HepG2 (cell line): ENCODE data around the gene FAAP20. TPM values are rescaled to one million over a fixed set of nuclear protein-coding genes. Genes with fewer than 3 reads are reported as not detected.

Experiments used
- ARNTL ChIP-seq: sonication (generic); formaldehyde crosslinking; IDR thresholded peaks from 2 replicates; pipeline ENCODE4 v1.4.0; 2020; ENCODE audit warnings: mild to moderate bottlenecking, missing genetic modification reagents
- BORCS8-MEF2B ChIP-seq: sonication (generic); formaldehyde crosslinking; IDR thresholded peaks from 2 replicates; pipeline ENCODE4 v1.8.0; 2022; ENCODE audit warnings: mild to moderate bottlenecking, missing genetic modification reagents
- ELF3 ChIP-seq: IDR thresholded peaks from 2 replicates; pipeline ENCODE4 v1.6.1; 2016; ENCODE audit warnings: missing genetic modification reagents, missing compliant biosample characterization
- ERF ChIP-seq: IDR thresholded peaks from 2 replicates; pipeline ENCODE4 v1.6.1; 2018; ENCODE audit warnings: missing biosample characterization, missing genetic modification reagents
- FOSL2 ChIP-seq: sonication (generic); formaldehyde crosslinking; IDR thresholded peaks from 2 replicates; pipeline ENCODE4 v1.4.0; 2020; ENCODE audit warnings: missing genetic modification reagents
- HMG20A ChIP-seq: IDR thresholded peaks from 2 replicates; pipeline ENCODE4 v1.6.1; 2016; ENCODE audit warnings: borderline replicate concordance
- KDM3A ChIP-seq: IDR thresholded peaks from 2 replicates; pipeline ENCODE4 v1.6.1; 2018; ENCODE audit warnings: low read depth, missing compliant biosample characterization
- NCOA2 ChIP-seq: sonication (generic); formaldehyde crosslinking; IDR thresholded peaks from 2 replicates; pipeline ENCODE4 v1.8.0; 2022; ENCODE audit warnings: inconsistent platforms
- NKX3-1 ChIP-seq: sonication (generic); formaldehyde crosslinking; IDR thresholded peaks from 2 replicates; pipeline ENCODE4 v1.5.0; 2020; ENCODE audit warnings: missing genetic modification reagents
- NR2F2 ChIP-seq: IDR thresholded peaks from 2 replicates; pipeline ENCODE4 v1.6.1; 2012; ENCODE audit warnings: low read depth, inconsistent platforms, borderline replicate concordance
- PHF21A ChIP-seq: sonication (generic); formaldehyde crosslinking; IDR thresholded peaks from 2 replicates; pipeline ENCODE4 v1.5.0; 2020; ENCODE audit warnings: mild to moderate bottlenecking, missing genetic modification reagents
- PITX1 ChIP-seq: sonication (generic); formaldehyde crosslinking; IDR thresholded peaks from 2 replicates; pipeline ENCODE4 v1.5.1; 2020; ENCODE audit warnings: mild to moderate bottlenecking, missing genetic modification reagents
- PTBP1 ChIP-seq: fragments of 200-400 bp; formaldehyde crosslinking; IDR thresholded peaks from 2 replicates; pipeline ENCODE4 v1.6.1; 2018; ENCODE audit warnings: low read length, low read depth; ENCODE audit not compliant: poor library complexity, severe bottlenecking
- SMARCC2 ChIP-seq: fragments of 450-650 bp; IDR thresholded peaks from 2 replicates; pipeline ENCODE4 v1.6.1; 2017; ENCODE audit warnings: antibody characterized with exemption, mild to moderate bottlenecking
- TGIF2 ChIP-seq: IDR thresholded peaks from 2 replicates; pipeline ENCODE4 v1.6.1; 2016; ENCODE audit warnings: control low read depth, missing compliant biosample characterization
- ZFP37 ChIP-seq: sonication (generic); formaldehyde crosslinking; IDR thresholded peaks from 2 replicates; pipeline ENCODE4 v1.4.0; 2020; ENCODE audit warnings: missing genetic modification reagents, borderline replicate concordance
- ZNF274 ChIP-seq: sonication (generic); formaldehyde crosslinking; IDR thresholded peaks from 2 replicates; pipeline ENCODE4 v1.5.1; 2020; ENCODE audit warnings: mild to moderate bottlenecking, missing genetic modification reagents
- ZNF33B ChIP-seq: sonication (generic); formaldehyde crosslinking; IDR thresholded peaks from 2 replicates; pipeline ENCODE4 v1.5.1; 2020; ENCODE audit warnings: mild to moderate bottlenecking, missing genetic modification reagents
- ZNF577 ChIP-seq: sonication (generic); formaldehyde crosslinking; IDR thresholded peaks from 2 replicates; pipeline ENCODE4 v1.4.0; 2020; ENCODE audit warnings: mild to moderate bottlenecking, low read depth, missing genetic modification reagents, borderline replicate concordance
- ZNF746 ChIP-seq: sonication (generic); formaldehyde crosslinking; IDR thresholded peaks from 2 replicates; pipeline ENCODE4 v1.8.0; 2022; ENCODE audit warnings: mild to moderate bottlenecking, missing genetic modification reagents
- ZNF776 ChIP-seq: sonication (generic); formaldehyde crosslinking; IDR thresholded peaks from 2 replicates; pipeline ENCODE4 v1.4.0; 2020; ENCODE audit warnings: mild to moderate bottlenecking, missing genetic modification reagents
- polyA plus RNA-seq, 8 experiments: library from polyadenylated mRNA; depleted of rRNA in 3 of 8; stranded (reverse) in 7 of 8; unstranded in 1 of 8; fragments of >200 nt; fragmentation: Illumina TruSeq in 4 of 8; extraction: Trizol in 4 of 8; gene quantifications; 2 replicates each; pipeline versions ENCODE4 v1.2.1 to v1.2.3, GENCODE V29; 2011 to 2016; ENCODE audit warnings: low read depth in 4 of 8, missing spikeins in 1 of 8, mixed read lengths in 1 of 8; ENCODE audit not compliant: insufficient read depth in 1 of 8
- total RNA-seq, 5 experiments: library from RNA; depleted of rRNA; stranded (reverse); fragments of >200 nt; fragmentation: Illumina TruSeq; extraction: Trizol; gene quantifications; 2 replicates each; pipeline ENCODE4 v1.2.3, GENCODE V29; 2016; ENCODE audit warnings: low read depth in 1 of 5
- TF ChIP-seq, protein P1 (sequence below): sonication (generic); formaldehyde crosslinking; conservative IDR thresholded peaks from 2 replicates; pipeline ENCODE4 v1.4.0; 2020; ENCODE audit warnings: mild to moderate bottlenecking, missing genetic modification reagents, moderate library complexity
- TF ChIP-seq, protein P2 (sequence below): IDR thresholded peaks from 2 replicates; pipeline ENCODE4 v1.6.1; 2012; ENCODE audit warnings: inconsistent platforms
- TF ChIP-seq, protein P3 (sequence below): sonication (generic); formaldehyde crosslinking; IDR thresholded peaks from 2 replicates; pipeline ENCODE4 v1.5.0; 2020; ENCODE audit warnings: missing genetic modification reagents, mild to moderate bottlenecking, borderline replicate concordance
- TF ChIP-seq, protein P4 (sequence below): sonication (generic); formaldehyde crosslinking; IDR thresholded peaks from 2 replicates; pipeline ENCODE4 v1.4.0; 2020; ENCODE audit warnings: missing genetic modification reagents, mild to moderate bottlenecking, borderline replicate concordance

The FAAP20 gene
- total and polyA plus RNA-seq, 2 of the 13 experiments (the other 11 are each of a cell fraction or from before 2014, with no cell fraction given) = 9.6 to 10.8 TPM

DNA sequence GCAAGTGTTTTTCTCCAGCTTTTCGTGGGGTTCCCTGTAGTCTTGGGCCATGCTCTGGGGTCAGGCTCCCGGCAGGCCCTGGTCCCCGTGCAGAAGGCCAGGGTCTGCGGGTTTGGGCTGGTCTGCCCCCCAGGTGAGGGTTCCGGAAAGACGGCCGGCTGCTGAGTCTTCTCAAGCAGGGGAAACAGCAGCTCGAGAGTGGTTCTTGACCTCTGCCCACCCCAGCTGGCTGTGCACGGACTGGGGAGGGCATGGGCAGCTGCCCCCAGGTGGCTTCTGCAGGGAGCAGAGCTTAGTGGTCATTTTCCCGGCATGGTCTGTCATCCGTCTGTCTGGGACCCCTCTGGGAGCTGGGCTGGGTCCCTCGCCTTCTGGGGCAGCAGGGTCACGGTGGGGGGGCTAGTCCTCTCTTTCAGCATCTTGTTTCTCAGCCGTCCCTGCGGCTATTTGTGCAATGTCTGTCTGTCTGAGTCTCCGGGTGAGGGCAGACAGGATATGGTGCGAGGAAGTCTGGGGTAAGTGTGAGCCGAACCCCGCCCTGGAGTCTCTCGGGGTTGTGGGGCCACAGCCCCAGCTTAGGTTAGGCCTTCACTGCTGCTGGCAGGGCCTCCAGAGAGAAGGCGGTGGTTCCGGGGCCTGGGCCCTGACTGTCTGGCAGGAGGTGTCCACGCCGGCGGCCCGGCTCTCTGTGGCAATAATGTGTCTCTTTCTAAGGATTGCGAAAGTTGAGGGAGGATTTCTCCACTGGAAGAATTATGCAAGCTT lies 39.6 kb upstream of the FAAP20 start (continued):
- TF ChIP-seq, protein P1, sequence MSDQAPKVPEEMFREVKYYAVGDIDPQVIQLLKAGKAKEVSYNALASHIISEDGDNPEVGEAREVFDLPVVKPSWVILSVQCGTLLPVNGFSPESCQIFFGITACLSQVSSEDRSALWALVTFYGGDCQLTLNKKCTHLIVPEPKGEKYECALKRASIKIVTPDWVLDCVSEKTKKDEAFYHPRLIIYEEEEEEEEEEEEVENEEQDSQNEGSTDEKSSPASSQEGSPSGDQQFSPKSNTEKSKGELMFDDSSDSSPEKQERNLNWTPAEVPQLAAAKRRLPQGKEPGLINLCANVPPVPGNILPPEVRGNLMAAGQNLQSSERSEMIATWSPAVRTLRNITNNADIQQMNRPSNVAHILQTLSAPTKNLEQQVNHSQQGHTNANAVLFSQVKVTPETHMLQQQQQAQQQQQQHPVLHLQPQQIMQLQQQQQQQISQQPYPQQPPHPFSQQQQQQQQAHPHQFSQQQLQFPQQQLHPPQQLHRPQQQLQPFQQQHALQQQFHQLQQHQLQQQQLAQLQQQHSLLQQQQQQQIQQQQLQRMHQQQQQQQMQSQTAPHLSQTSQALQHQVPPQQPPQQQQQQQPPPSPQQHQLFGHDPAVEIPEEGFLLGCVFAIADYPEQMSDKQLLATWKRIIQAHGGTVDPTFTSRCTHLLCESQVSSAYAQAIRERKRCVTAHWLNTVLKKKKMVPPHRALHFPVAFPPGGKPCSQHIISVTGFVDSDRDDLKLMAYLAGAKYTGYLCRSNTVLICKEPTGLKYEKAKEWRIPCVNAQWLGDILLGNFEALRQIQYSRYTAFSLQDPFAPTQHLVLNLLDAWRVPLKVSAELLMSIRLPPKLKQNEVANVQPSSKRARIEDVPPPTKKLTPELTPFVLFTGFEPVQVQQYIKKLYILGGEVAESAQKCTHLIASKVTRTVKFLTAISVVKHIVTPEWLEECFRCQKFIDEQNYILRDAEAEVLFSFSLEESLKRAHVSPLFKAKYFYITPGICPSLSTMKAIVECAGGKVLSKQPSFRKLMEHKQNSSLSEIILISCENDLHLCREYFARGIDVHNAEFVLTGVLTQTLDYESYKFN = peak; percentile 78
- TF ChIP-seq ZNF746 (CRISPR knock-in tag) (peak; percentile 94), KDM3A (peak; percentile 28; the same call in 1 of the 2 replicates), ERF (peak; percentile 83), ZFP37 (CRISPR knock-in tag) (no peak), PHF21A (CRISPR knock-in tag) (peak; percentile 90), NR2F2 (peak; percentile 60; the same call in 1 of the 2 replicates), PITX1 (CRISPR knock-in tag) (peak; percentile 67), ZNF33B (CRISPR knock-in tag) (no peak), FOSL2 (peak; percentile 74), SMARCC2 (no peak), NCOA2 (peak; percentile 92), ELF3 (CRISPR knock-in tag) (peak; percentile 65), TGIF2 (CRISPR knock-in tag) (no peak; the same call in none of the 2 replicates), HMG20A (CRISPR knock-in tag) (peak; percentile 70; the same call in 1 of the 2 replicates), BORCS8-MEF2B (0 out of 2 replicates have a peak, but pooled peaks have one; percentile 25), ZNF577 (CRISPR knock-in tag) (no peak), ARNTL (0 out of 2 replicates have a peak, but pooled peaks have one; percentile 54), NKX3-1 (0 out of 2 replicates have a peak, but pooled peaks have one; percentile 22), ZNF274 (CRISPR knock-in tag) (no peak), ZNF776 (CRISPR knock-in tag) (peak; percentile 38; the same call in 1 of the 2 replicates), PTBP1 (no peak)
- TF ChIP-seq, protein P2, sequence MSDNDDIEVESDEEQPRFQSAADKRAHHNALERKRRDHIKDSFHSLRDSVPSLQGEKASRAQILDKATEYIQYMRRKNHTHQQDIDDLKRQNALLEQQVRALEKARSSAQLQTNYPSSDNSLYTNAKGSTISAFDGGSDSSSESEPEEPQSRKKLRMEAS = peak; percentile 74
- TF ChIP-seq, protein P3, sequence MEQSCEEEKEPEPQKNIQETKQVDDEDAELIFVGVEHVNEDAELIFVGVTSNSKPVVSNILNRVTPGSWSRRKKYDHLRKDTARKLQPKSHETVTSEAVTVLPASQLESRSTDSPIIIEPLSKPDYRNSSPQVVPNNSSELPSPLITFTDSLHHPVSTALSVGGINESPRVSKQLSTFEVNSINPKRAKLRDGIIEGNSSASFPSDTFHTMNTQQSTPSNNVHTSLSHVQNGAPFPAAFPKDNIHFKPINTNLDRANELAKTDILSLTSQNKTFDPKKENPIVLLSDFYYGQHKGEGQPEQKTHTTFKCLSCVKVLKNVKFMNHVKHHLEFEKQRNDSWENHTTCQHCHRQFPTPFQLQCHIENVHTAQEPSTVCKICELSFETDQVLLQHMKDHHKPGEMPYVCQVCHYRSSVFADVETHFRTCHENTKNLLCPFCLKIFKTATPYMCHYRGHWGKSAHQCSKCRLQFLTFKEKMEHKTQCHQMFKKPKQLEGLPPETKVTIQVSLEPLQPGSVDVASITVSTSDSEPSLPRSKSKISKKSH (CRISPR knock-in tag) = 0 out of 2 replicates have a peak, but pooled peaks have one; percentile 20
- TF ChIP-seq, protein P4, sequence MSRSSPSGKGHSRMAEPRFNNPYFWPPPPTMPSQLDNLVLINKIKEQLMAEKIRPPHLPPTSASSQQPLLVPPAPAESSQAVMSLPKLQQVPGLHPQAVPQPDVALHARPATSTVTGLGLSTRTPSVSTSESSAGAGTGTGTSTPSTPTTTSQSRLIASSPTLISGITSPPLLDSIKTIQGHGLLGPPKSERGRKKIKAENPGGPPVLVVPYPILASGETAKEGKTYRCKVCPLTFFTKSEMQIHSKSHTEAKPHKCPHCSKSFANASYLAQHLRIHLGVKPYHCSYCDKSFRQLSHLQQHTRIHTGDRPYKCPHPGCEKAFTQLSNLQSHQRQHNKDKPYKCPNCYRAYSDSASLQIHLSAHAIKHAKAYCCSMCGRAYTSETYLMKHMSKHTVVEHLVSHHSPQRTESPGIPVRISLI (CRISPR knock-in tag) = no peak; the same call in 1 of the 2 replicates
